ENCODE data around the gene SLC7A8. TPM values are rescaled to one million over a fixed set of nuclear protein-coding genes. Genes with fewer than 3 reads are reported as not detected.

Gene SLC7A8
- total and polyA plus RNA-seq, 4 donors: 2.6 to 9.8 (median 5.4) TPM

GRCh38 chr14:23128969-23129758 lies 54.3 kb downstream of the SLC7A8 start (continued):
- TF ChIP-seq REST (IDR thresholded peaks at IDR 0.05): no peak
- TF ChIP-seq RXRA (IDR thresholded peaks at IDR 0.05): no peak
- TF ChIP-seq HNF4A (conservative IDR thresholded peaks at IDR 0.05): no peak
- TF ChIP-seq JUND (IDR thresholded peaks at IDR 0.05): no peak
- TF ChIP-seq YY1 (IDR thresholded peaks at IDR 0.05): no peak
- TF ChIP-seq EGR1 (IDR thresholded peaks at IDR 0.05; ENCODE audit: low read depth in 2 of 2): no peak
- TF ChIP-seq GABPA (IDR thresholded peaks at IDR 0.05 in 1 of 2, conservative IDR thresholded peaks at IDR 0.05 in 1 of 2): no peak
- no peak for TF ChIP-seq MAX (IDR thresholded peaks at IDR 0.05)

- no peaks in the 10 kb centered on the region for H3K9me3 ChIP-seq (ENCODE audit: control insufficient read depth in 4 of 4, low read length in 3 of 4)
- H3K27me3 ChIP-seq (ENCODE audit: control insufficient read depth in 4 of 4, insufficient read depth in 4 of 4, low read length in 3 of 4): no peaks in the 10 kb centered on the region
- H3K4me3 ChIP-seq (ENCODE audit: low read depth in 1 of 3, low read length in 3 of 3): no peak overlapping the region
- WGBS: 82% methylated on average over 3 of the region's 3 CpGs
- no peak for TF ChIP-seq FOXA2 (IDR thresholded peaks at IDR 0.05)
- no peak overlapping the region for H3K9ac ChIP-seq (ENCODE audit: low read depth in 1 of 2, low read length in 2 of 2)
- no peak overlapping the region for H3K27ac ChIP-seq (ENCODE audit: low read depth in 1 of 2, low read length in 2 of 2)
- no peak for DNase-seq (ENCODE audit: low spot score)
- no peaks in the 10 kb centered on the region for H3K36me3 ChIP-seq (ENCODE audit: control insufficient read depth in 4 of 4, insufficient read depth in 3 of 4, low read depth in 1 of 4, low read length in 3 of 4)
- peaks cover 0 to 4% (median 0%) of the 10 kb centered on the region in 4 donors for H3K4me1 ChIP-seq (ENCODE audit: control insufficient read depth in 4 of 4, insufficient read depth in 4 of 4, low read length in 3 of 4)
Measured at GRCh38 chr14:23127861-23128260, 55.6 kb downstream of the SLC7A8 start.

GRCh38 chr14:23126548-23127278 lies 56.7 kb downstream of the SLC7A8 start:
- 86% methylated on average over 8 of the region's 8 CpGs for WGBS

More at GRCh38 chr14:23126548-23127278, 56.7 kb downstream of the SLC7A8 start:
- Histone ChIP-seq H3K27me3 (ENCODE audit: control insufficient read depth in 4 of 4, insufficient read depth in 4 of 4, low read length in 3 of 4) (no peaks in the 10 kb centered on the region), H3K9ac (ENCODE audit: low read depth in 1 of 2, low read length in 2 of 2) (no peak overlapping the region), H3K4me1 (ENCODE audit: control insufficient read depth in 4 of 4, insufficient read depth in 4 of 4, low read length in 3 of 4) (peaks cover 0 to 4% (median 0%) of the 10 kb centered on the region in 4 donors), H3K4me3 (ENCODE audit: low read depth in 1 of 3, low read length in 3 of 3) (no peak overlapping the region), H3K36me3 (ENCODE audit: control insufficient read depth in 4 of 4, insufficient read depth in 3 of 4, low read depth in 1 of 4, low read length in 3 of 4) (no peaks in the 10 kb centered on the region), H3K9me3 (ENCODE audit: control insufficient read depth in 4 of 4, low read length in 3 of 4) (no peaks in the 10 kb centered on the region), H3K27ac (ENCODE audit: low read depth in 1 of 2, low read length in 2 of 2) (no peak overlapping the region)
- TF ChIP-seq FOXA2 (IDR thresholded peaks at IDR 0.05) (no peak), GABPA (IDR thresholded peaks at IDR 0.05 in 1 of 2, conservative IDR thresholded peaks at IDR 0.05 in 1 of 2) (no peak), SP1 (IDR thresholded peaks at IDR 0.05) (no peak)
- no peak for DNase-seq (ENCODE audit: low spot score)

Measured in liver (tissue), 9 donors.